Suprapubic skin (tissue), 4 donors: ENCODE results near the gene MCL1. TPM values are rescaled to one million over a fixed set of nuclear protein-coding genes. Genes with fewer than 3 reads are reported as not detected.
"Not testable (repeated sequence)": the region's sequence is repeated elsewhere in the genome, so short reads cannot be mapped to it uniquely, and the experiment has no call there.

Source experiments
- DNase-seq, 2 donors: peaks; one replicate each; pipeline ENCODE4 v3.0.0-alpha.2; 2019; ENCODE audit warnings: low spot score in 2 of 2
- H3K27ac ChIP-seq: fragments of 200-600 bp; sonication (generic); one replicate; pipeline ENCODE4 v1.5.1; 2019
- H3K27me3 ChIP-seq: fragments of 200-600 bp; sonication (generic); one replicate; pipeline ENCODE4 v1.5.1; 2019
- H3K36me3 ChIP-seq: fragments of 200-600 bp; sonication (generic); one replicate; pipeline ENCODE4 v1.5.1; 2019
- H3K4me1 ChIP-seq: fragments of 200-600 bp; sonication (generic); one replicate; pipeline ENCODE4 v1.5.1; 2019
- H3K4me3 ChIP-seq: fragments of 200-600 bp; sonication (generic); one replicate; pipeline ENCODE4 v1.5.1; 2019; ENCODE audit warnings: mild to moderate bottlenecking
- H3K9me3 ChIP-seq: fragments of 200-600 bp; sonication (generic); one replicate; pipeline ENCODE4 v1.5.1; 2019
- CTCF ChIP-seq, 2 donors: fragments of 200-600 bp in 1 of 2; fragments of 450-650 bp in 1 of 2; sonication (generic) in 1 of 2; IDR thresholded peaks; one replicate each; pipeline ENCODE4 v1.5.1; 2016 to 2019; ENCODE audit warnings: antibody characterized with exemption in 2 of 2, mild to moderate bottlenecking in 1 of 2, moderate library complexity in 1 of 2
- EP300 ChIP-seq: sonication (generic); formaldehyde crosslinking; IDR thresholded peaks from one replicate; pipeline ENCODE4 v1.6.1; 2017; ENCODE audit warnings: antibody characterized with exemption
- POLR2A ChIP-seq, 2 donors: fragments of 450-650 bp; IDR thresholded peaks; one replicate each; pipeline ENCODE4 v1.6.1; 2017; ENCODE audit warnings: antibody characterized with exemption in 2 of 2, mild to moderate bottlenecking in 2 of 2, moderate library complexity in 2 of 2
- POLR2AphosphoS5 ChIP-seq, 3 donors: sonication (generic); formaldehyde crosslinking; IDR thresholded peaks; one replicate each; pipeline ENCODE4 v1.6.1; 2017; ENCODE audit warnings: antibody characterized with exemption in 3 of 3
- WGBS: methylation state at CpG from one replicate; pipeline ENCODE4 v1.1.5; 2018; 5-methylcytosine and 5-hydroxymethylcytosine counted together
- total RNA-seq, 4 donors: library from RNA; depleted of rRNA; stranded (reverse); fragments of >200 nt; gene quantifications; one replicate each; pipeline ENCODE4 v1.1.0, GENCODE V29; 2016

The MCL1 gene
- total RNA-seq, 4 donors from 2014 or later, result 211 to 307 (median 270) TPM

DNA sequence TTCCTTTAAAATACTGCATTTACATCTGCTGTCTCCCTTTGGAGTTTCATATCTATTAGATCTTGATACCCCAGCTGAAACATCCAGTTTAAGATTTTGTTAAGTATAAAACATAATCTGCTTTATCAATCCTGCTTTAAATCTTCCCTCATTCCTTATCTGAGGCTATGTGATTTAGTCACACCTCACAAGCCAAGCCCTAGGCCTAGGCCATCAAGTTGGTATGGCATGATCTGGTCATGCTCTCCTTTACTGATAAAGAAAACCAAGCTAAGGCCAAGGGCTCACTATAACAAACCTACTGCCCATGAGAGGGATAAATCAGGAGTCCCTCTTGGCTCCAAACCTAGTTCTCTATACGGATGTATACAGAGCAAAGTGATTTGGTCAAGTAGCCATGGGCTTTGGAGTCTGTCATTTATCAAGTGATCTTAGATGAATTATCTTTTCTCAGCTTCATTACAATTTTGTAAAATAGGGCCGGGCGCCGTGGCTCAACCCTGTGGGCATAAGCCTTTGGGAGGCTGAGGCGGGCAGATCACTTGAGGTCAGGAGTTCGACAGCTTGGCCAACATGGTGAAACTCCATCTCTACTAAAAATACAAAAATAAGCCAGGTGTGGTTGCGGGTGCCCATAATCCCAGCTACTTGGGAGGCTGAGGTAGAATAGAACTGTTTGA, 27.2 kb upstream of the MCL1 start:
- Histone ChIP-seq H3K36me3 (peaks cover 4% of the 10 kb centered on the region), H3K27me3 (no peaks in the 10 kb centered on the region), H3K27ac (no peak overlapping the region), H3K9me3 (no peaks in the 10 kb centered on the region), H3K4me3 (no peak overlapping the region), H3K4me1 (peaks cover 43% of the 10 kb centered on the region)
- no peak for DNase-seq
- TF ChIP-seq POLR2A (IDR thresholded peaks at IDR 0.05), result no peak
- no peak for TF ChIP-seq EP300
- TF ChIP-seq CTCF (IDR thresholded peaks at IDR 0.05), result no peak
- no peak for TF ChIP-seq POLR2AphosphoS5 (IDR thresholded peaks at IDR 0.05)
- 96% methylated on average over 6 of the region's 7 CpGs for WGBS

- H3K4me3 ChIP-seq, DNase-seq, H3K27ac ChIP-seq, H3K27me3 ChIP-seq, H3K9me3 ChIP-seq, H3K36me3 ChIP-seq: not testable (repeated sequence)
- WGBS, result 100% methylated on average over 3 of the region's 3 CpGs
- H3K4me1 ChIP-seq, result peaks cover 32% of the 10 kb centered on the region
Observed at GRCh38 chr1:150605451-150605731, 26.0 kb upstream of the MCL1 start.

DNA sequence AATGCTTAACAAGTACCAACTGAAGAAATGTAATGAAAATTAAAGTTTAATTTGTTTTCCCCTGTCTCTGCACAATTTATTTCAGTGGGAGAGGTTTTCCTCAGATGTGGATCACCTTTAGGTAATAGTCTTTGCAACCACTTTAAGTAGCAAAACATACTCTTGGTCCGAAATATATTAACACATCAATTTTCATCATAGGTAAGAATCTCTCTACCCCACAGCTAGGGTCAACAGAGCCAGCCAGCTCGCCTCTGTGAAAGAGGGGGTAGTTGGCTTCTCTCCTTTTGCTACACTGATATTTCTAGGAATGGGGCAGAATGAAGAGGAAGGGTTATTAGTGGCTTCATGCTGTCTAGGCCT, 24.8 kb upstream of the MCL1 start:
- no peaks in the 10 kb centered on the region for H3K9me3 ChIP-seq
- no peaks in the 10 kb centered on the region for H3K27me3 ChIP-seq
- no peak for DNase-seq
- H3K27ac ChIP-seq, result peak overlapping the region; percentile 83
- no peak overlapping the region for H3K4me3 ChIP-seq
- 95% methylated on average over 2 of the region's 2 CpGs for WGBS
- peaks cover 20% of the 10 kb centered on the region for H3K4me1 ChIP-seq
- no peak for TF ChIP-seq POLR2AphosphoS5 (IDR thresholded peaks at IDR 0.05)
- TF ChIP-seq CTCF (IDR thresholded peaks at IDR 0.05), result no peak
- TF ChIP-seq POLR2A (IDR thresholded peaks at IDR 0.05), result no peak
- TF ChIP-seq EP300, result no peak
- H3K36me3 ChIP-seq, result peaks cover 21% of the 10 kb centered on the region

DNA sequence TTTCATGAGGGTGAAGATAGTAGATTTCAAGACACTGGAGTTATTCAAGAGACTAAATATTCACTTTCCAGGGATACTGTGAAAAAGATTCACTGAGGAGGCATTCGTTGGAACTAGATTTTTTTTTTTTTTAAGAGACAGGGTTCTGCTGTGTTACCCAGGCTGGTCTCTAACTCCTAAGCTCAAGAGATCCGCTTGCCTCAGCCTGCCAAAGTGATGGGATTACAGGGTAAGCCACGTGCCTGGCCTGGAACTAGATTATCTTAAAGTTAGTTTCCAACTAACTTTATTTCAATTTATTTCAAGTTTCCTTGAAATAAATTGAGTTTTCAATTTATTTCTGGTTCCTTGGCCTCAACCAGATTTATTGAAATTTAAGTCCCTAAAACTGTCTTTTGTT, 24.3 kb upstream of the MCL1 start:
- Histone ChIP-seq H3K36me3 (peaks cover 21% of the 10 kb centered on the region), H3K4me1 (peaks cover 16% of the 10 kb centered on the region), H3K27ac (peak overlapping the region; percentile 83), H3K4me3 (no peak overlapping the region), H3K9me3 (no peaks in the 10 kb centered on the region), H3K27me3 (no peaks in the 10 kb centered on the region)
- no peak for TF ChIP-seq POLR2AphosphoS5 (IDR thresholded peaks at IDR 0.05)
- TF ChIP-seq POLR2A (IDR thresholded peaks at IDR 0.05), result no peak
- TF ChIP-seq EP300, result no peak
- DNase-seq, result no peak
- WGBS, result 84% methylated on average over 3 of the region's 3 CpGs

- DNase-seq, H3K27ac ChIP-seq, H3K4me3 ChIP-seq, H3K27me3 ChIP-seq, H3K9me3 ChIP-seq: not testable (repeated sequence)
- peaks cover 16% of the 10 kb centered on the region for H3K4me1 ChIP-seq
- H3K36me3 ChIP-seq, result peaks cover 18% of the 10 kb centered on the region
- WGBS, result 96% methylated on average over 12 of the region's 12 CpGs
Observed at GRCh38 chr1:150602372-150602771, 23.0 kb upstream of the MCL1 start.

GRCh38 chr1:150601540-150601939, 22.1 kb upstream of the MCL1 start:
- peaks cover 18% of the 10 kb centered on the region for H3K36me3 ChIP-seq
- H3K27ac ChIP-seq, result no peak overlapping the region
- H3K4me1 ChIP-seq, result peaks cover 16% of the 10 kb centered on the region
- H3K27me3 ChIP-seq, result no peaks in the 10 kb centered on the region
- no peaks in the 10 kb centered on the region for H3K9me3 ChIP-seq
- TF ChIP-seq POLR2AphosphoS5 (IDR thresholded peaks at IDR 0.05) (no peak), POLR2A (IDR thresholded peaks at IDR 0.05) (no peak), EP300 (no peak), CTCF (IDR thresholded peaks at IDR 0.05) (no peak)
- no peak for DNase-seq
- H3K4me3 ChIP-seq, result no peak overlapping the region

DNA sequence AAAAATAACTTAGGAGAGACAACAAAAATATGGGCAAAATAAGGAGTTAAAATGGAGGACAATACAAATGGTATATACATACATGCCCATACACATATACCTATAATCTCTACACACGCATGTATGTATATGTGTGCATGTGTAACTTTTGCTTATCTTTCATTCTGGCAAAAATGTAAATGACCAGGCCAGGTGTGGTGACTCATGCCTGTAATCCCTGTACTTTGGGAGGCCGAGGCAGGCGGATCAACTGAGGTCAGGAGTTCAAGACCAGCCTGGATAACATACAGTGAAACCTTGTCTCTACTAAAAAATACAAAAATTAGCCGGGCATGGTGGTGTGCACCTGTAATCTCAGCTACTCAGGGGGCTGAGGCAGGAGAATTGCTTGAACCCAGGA, 18.9 kb upstream of the MCL1 start:
- H3K9me3 ChIP-seq, H3K27ac ChIP-seq, H3K27me3 ChIP-seq, H3K4me1 ChIP-seq, H3K4me3 ChIP-seq: not testable (repeated sequence)
- peak in 1 of 2 donors; percentile 11 for DNase-seq
- WGBS, result 96% methylated on average over 4 of the region's 4 CpGs
- H3K36me3 ChIP-seq, result peaks cover 18% of the 10 kb centered on the region
